GM18511 (cell line): Measurements from ENCODE around the gene ASIC4.

Source experiments
- ATAC-seq: cut with Tn5 transposase; IDR thresholded peaks from one replicate; pipeline ENCODE4 v1.9.1; 2021; ENCODE audit warnings: mild to moderate bottlenecking, moderate library complexity; ENCODE audit not compliant: unreplicated experiment

The ASIC4 gene

GRCh38 chr2:219480004-219480403 is 34.3 kb upstream of the ASIC4 start:
- no peak for ATAC-seq

GRCh38 chr2:219482674-219483405 is 31.4 kb upstream of the ASIC4 start:
- ATAC-seq, result no peak

GRCh38 chr2:219483451-219484342 is 30.6 kb upstream of the ASIC4 start:
- no peak for ATAC-seq

GRCh38 chr2:219484343-219485200 is 29.7 kb upstream of the ASIC4 start:
- ATAC-seq, result no peak

- no peak for ATAC-seq
These were observed 29.1 kb upstream of the ASIC4 start for GRCh38 chr2:219485201-219485580.

GRCh38 chr2:219486380-219486959 is 27.8 kb upstream of the ASIC4 start:
- ATAC-seq, result no peak

- no peak for ATAC-seq
These were observed 26.0 kb upstream of the ASIC4 start for GRCh38 chr2:219488149-219488843.

- no peak for ATAC-seq
These were observed 25.5 kb upstream of the ASIC4 start for GRCh38 chr2:219488844-219489194.

GRCh38 chr2:219489315-219489714 is 25.0 kb upstream of the ASIC4 start:
- no peak for ATAC-seq

GRCh38 chr2:219490186-219490585 is 24.1 kb upstream of the ASIC4 start:
- no peak for ATAC-seq

GRCh38 chr2:219490600-219491130 is 23.6 kb upstream of the ASIC4 start:
- no peak for ATAC-seq

GRCh38 chr2:219491278-219491963 is 22.9 kb upstream of the ASIC4 start:
- ATAC-seq, result no peak

GRCh38 chr2:219492575-219492974 is 21.7 kb upstream of the ASIC4 start:
- no peak for ATAC-seq

- no peak for ATAC-seq
These were observed 21.2 kb upstream of the ASIC4 start for GRCh38 chr2:219493086-219493485.

GRCh38 chr2:219494952-219495530 is 19.2 kb upstream of the ASIC4 start:
- no peak for ATAC-seq

- ATAC-seq, result no peak
These were observed 18.7 kb upstream of the ASIC4 start for GRCh38 chr2:219495531-219496122.

- ATAC-seq, result no peak
These were observed 17.9 kb upstream of the ASIC4 start for GRCh38 chr2:219496247-219496824.

- no peak for ATAC-seq
These were observed 17.3 kb upstream of the ASIC4 start for GRCh38 chr2:219496825-219497494.
